D721Med (cell line): ENCODE results near the gene SLX9.

Source experiments
- DNase-seq: peaks from one replicate; pipeline ENCODE4 v3.0.0; 2011; ENCODE audit warnings: low spot score; ENCODE audit not compliant: insufficient read length
- FAIRE-seq: peaks from 2 replicates; lab custom pipeline; 2011; peaks lifted over from hg19 to GRCh38; lab: Jason Lieb, UNC
- CTCF ChIP-seq: IDR thresholded peaks from 2 replicates; pipeline ENCODE4 v1.5.1; 2012; ENCODE audit warnings: mild to moderate bottlenecking, control low read depth; ENCODE audit not compliant: insufficient read depth; ENCODE audit errors: missing control alignments

Gene SLX9

DNA sequence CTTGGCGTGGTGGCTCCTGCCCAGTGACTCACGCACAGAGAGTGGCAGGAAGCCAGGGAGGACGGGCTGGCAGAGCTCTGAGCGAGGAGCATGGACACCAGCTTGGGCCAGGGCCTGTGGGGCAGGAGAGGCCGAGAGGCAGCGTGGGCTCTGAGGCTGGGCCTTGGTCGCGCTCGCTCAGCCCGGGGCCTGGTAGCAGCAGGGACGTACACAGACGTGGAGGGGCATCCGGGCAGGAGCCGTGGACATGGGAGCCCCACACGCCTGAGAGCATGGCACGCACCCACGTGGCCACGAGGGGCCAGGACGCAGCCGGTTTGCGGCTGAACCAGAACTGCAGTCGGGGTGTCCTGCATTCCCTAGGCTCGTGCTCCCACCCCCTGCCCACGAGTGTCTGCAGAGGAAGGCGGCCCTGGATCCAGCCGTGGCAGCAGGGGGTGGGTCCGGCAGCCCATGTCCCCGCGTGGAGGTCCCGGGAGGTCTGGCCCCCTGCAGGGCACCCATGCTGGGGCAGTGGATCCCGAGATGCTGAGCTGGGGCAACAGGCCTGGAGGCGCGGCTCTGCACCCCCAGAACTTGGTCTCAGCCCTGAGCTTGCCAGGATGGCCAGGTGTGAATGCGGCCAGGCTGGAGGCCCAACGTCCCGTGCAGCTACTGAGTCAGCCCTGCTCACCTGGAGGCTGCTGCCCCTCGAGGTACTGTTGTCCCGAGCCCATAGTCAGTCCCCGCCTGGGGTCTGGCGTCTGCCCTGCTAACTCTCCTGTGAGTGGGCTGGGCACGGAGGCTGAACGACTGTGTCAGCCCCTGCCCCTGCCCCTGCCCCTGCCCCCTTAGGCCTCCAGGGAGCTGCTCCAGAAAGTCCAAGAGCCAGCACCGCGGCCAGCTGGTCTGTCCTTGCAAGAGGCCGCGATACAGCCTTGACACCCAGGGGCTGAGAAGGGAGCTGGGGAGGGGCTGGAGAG, 61.6 kb downstream of the SLX9 start:
- FAIRE-seq: no peak
- no peak for TF ChIP-seq CTCF
- no peak for DNase-seq

GRCh38 chr21:45002381-45003204, 62.8 kb downstream of the SLX9 start:
- no peak for TF ChIP-seq CTCF
- FAIRE-seq (no peak), DNase-seq (no peak)

DNA sequence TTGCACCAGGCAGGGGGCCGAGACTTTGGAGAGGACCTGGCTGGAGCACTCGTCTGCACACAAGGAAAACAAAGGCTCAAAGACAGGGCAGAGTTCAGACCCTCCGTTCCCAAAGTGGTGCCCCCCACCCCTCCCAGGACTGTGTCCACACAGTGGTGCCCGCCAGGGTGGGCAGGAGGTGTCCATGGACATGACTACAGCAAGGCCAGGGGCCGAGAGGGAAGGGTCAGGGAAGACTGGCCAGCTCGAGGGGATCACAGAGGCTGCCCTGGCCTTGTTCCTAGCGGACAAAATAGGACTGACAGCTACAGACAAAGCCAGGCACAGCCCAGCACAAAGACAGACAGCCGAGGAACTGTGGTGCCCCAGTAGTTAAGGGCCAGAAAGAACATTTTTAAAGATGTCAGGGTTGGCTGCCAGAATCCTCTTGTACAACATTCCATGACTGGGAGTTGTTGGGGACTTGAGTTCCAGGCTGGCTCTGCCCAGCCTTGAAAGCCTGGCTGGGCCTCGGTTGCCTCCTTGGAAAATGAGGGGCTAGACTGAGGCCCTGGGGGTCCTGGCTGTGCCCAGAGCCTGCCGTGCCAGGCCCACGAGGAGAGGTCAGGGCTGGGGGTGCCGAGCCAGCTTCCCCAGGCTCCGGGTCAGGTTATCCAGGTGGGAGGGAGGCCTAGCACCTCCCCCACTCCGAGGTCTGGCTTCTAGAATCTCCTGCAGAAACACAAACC, 63.7 kb downstream of the SLX9 start:
- DNase-seq (no peak), FAIRE-seq (no peak)
- no peak for TF ChIP-seq CTCF

DNA sequence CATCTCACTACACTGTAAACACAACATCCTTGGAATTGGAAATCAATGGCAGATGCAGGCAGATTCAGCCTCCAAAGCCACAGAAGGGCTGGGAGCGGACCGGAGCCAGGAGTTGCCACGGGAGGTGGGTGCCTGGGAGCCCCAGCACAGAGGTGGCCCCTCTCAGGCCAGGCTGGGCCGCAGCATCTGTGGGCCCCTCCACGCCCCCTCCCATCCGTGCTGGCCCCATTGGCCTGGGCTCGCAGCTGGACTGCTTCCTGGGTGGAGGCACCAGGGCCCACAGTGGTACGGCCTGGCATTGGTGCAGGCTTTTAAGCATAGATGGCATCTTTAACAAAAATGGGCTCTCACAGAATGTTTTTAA, 64.2 kb downstream of the SLX9 start:
- DNase-seq: no peak
- FAIRE-seq: no peak
- no peak for TF ChIP-seq CTCF

GRCh38 chr21:45004481-45005247, 64.8 kb downstream of the SLX9 start:
- DNase-seq (no peak), FAIRE-seq (no peak)
- no peak for TF ChIP-seq CTCF

- no peak for FAIRE-seq
- TF ChIP-seq CTCF: no peak
Measured at GRCh38 chr21:45006536-45007095, 66.8 kb downstream of the SLX9 start.

More at GRCh38 chr21:45006536-45007095, 66.8 kb downstream of the SLX9 start:
- DNase-seq: no peak
